Measurements from ENCODE around the gene CCDC85A. TPM values are rescaled to one million over a fixed set of nuclear protein-coding genes. Genes with fewer than 3 reads are reported as not detected.

Gene CCDC85A
- total RNA-seq, 4 donors from 2014 or later: 4.5 to 46.0 (median 9.1) TPM

- no peak for DNase-seq (ENCODE audit: low spot score)
- TF ChIP-seq CTCF (IDR thresholded peaks at IDR 0.05): no peak
- ATAC-seq (ENCODE audit: low FRiP score): peak; percentile 86
Observed at GRCh38 chr2:56167616-56168562, 15.9 kb upstream of the CCDC85A start.

- DNase-seq (ENCODE audit: low spot score) (no peak), ATAC-seq (ENCODE audit: low FRiP score) (no peak)
- no peak for TF ChIP-seq CTCF (IDR thresholded peaks at IDR 0.05)
Observed at GRCh38 chr2:56169521-56169920, 14.3 kb upstream of the CCDC85A start.

GRCh38 chr2:56170504-56170903, 13.3 kb upstream of the CCDC85A start:
- ATAC-seq (ENCODE audit: low FRiP score): no peak
- no peak for DNase-seq (ENCODE audit: low spot score)
- no peak for TF ChIP-seq CTCF (IDR thresholded peaks at IDR 0.05)

GRCh38 chr2:56170988-56171387, 12.8 kb upstream of the CCDC85A start:
- ATAC-seq (ENCODE audit: low FRiP score): no peak
- DNase-seq (ENCODE audit: low spot score): no peak

GRCh38 chr2:56175779-56176178, 8.0 kb upstream of the CCDC85A start:
- TF ChIP-seq CTCF (IDR thresholded peaks at IDR 0.05): no peak
- DNase-seq (ENCODE audit: low spot score) (no peak), ATAC-seq (ENCODE audit: low FRiP score) (no peak)

More at GRCh38 chr2:56170988-56171387, 12.8 kb upstream of the CCDC85A start:
- no peak for TF ChIP-seq CTCF (IDR thresholded peaks at IDR 0.05)

GRCh38 chr2:56177420-56178220, 6.2 kb upstream of the CCDC85A start:
- ATAC-seq (ENCODE audit: low FRiP score) (no peak), DNase-seq (ENCODE audit: low spot score) (no peak)
- no peak for TF ChIP-seq CTCF (IDR thresholded peaks at IDR 0.05)

Data from omental fat pad (tissue), 4 donors.